HEK293 (cell line): ENCODE measurements around the gene TRPM5.

ENCODE experiments used
- CTCF ChIA-PET: fragments of 350-600 bp; formaldehyde crosslinking; extraction: SDS; loops from one replicate; lab custom pipeline; 2021; ENCODE audit warnings: antibody characterized with exemption; lab: Yijun Ruan, JAX
- POLR2A ChIA-PET: fragments of 300-600 bp; formaldehyde crosslinking; extraction: SDS; loops from one replicate; lab custom pipeline; 2020; ENCODE audit warnings: antibody characterized with exemption, inconsistent platforms; lab: Yijun Ruan, JAX
- H3K27ac ChIP-seq: fragments of 200-500 bp; sonication (Bioruptor generic); 2 replicates; pipeline ENCODE4 v1.5.1; 2014; ENCODE audit warnings: low read depth, low read length, control low read depth, inconsistent platforms; ENCODE audit errors: extremely low read depth
- H3K36me3 ChIP-seq, 2 experiments: fragments of 200-500 bp in 1 of 2; sonication (Bioruptor generic) in 1 of 2; 1 replicate in 1 of 2; 2 replicates in 1 of 2; pipeline ENCODE4 v1.5.1; 2014 to 2017; ENCODE audit warnings: inconsistent platforms in 2 of 2, low read length in 2 of 2; ENCODE audit not compliant: control insufficient read depth in 2 of 2, insufficient read depth in 1 of 2
- H3K4me1 ChIP-seq: fragments of 200-500 bp; sonication (Bioruptor generic); 2 replicates; pipeline ENCODE4 v1.5.1; 2014; ENCODE audit warnings: mild to moderate bottlenecking, low read length, inconsistent platforms; ENCODE audit not compliant: control insufficient read depth, insufficient read depth
- H3K4me3 ChIP-seq: 2 replicates; pipeline ENCODE4 v1.5.1; 2011; ENCODE audit warnings: low read depth, mild to moderate bottlenecking, control low read depth, low read length, moderate library complexity
- H3K9me3 ChIP-seq: fragments of 200-500 bp; sonication (Bioruptor generic); 2 replicates; pipeline ENCODE4 v1.5.1; 2014; ENCODE audit warnings: low read depth, low read length, inconsistent platforms; ENCODE audit not compliant: control insufficient read depth, insufficient read depth
- BCL11B ChIP-seq: fragments of 450-650 bp; formaldehyde crosslinking; IDR thresholded peaks from 2 replicates; pipeline ENCODE4 v1.5.1; 2016; ENCODE audit warnings: low read depth, missing biosample characterization, missing genetic modification characterization
- FEZF1 ChIP-seq: fragments of 450-650 bp; formaldehyde crosslinking; IDR thresholded peaks from 2 replicates; pipeline ENCODE4 v1.5.1; 2016; ENCODE audit warnings: missing biosample characterization, missing genetic modification characterization
- OSR2 ChIP-seq: fragments of 450-650 bp; formaldehyde crosslinking; IDR thresholded peaks from 2 replicates; pipeline ENCODE4 v1.5.1; 2016; ENCODE audit warnings: missing biosample characterization, missing genetic modification characterization
- RBAK ChIP-seq: fragments of 450-650 bp; formaldehyde crosslinking; IDR thresholded peaks from 2 replicates; pipeline ENCODE4 v1.5.1; 2016; ENCODE audit warnings: missing biosample characterization, missing genetic modification characterization
- SP2 ChIP-seq: fragments of 450-650 bp; formaldehyde crosslinking; IDR thresholded peaks from 2 replicates; pipeline ENCODE4 v1.5.1; 2016; ENCODE audit warnings: missing biosample characterization, missing genetic modification characterization
- YY1 ChIP-seq: fragments of 450-650 bp; formaldehyde crosslinking; IDR thresholded peaks from 2 replicates; pipeline ENCODE4 v1.5.1; 2018; ENCODE audit warnings: missing biosample characterization, missing genetic modification characterization
- ZBTB1 ChIP-seq: fragments of 450-650 bp; formaldehyde crosslinking; IDR thresholded peaks from 2 replicates; pipeline ENCODE4 v1.5.1; 2016; ENCODE audit warnings: missing biosample characterization, missing genetic modification characterization
- ZBTB17 ChIP-seq: fragments of 450-650 bp; formaldehyde crosslinking; IDR thresholded peaks from 2 replicates; pipeline ENCODE4 v1.5.1; 2016; ENCODE audit warnings: missing biosample characterization, missing genetic modification characterization
- ZBTB48 ChIP-seq: fragments of 450-650 bp; formaldehyde crosslinking; IDR thresholded peaks from 2 replicates; pipeline ENCODE4 v1.5.1; 2016; ENCODE audit warnings: missing biosample characterization, missing genetic modification characterization
- ZBTB7A ChIP-seq: fragments of 450-650 bp; formaldehyde crosslinking; IDR thresholded peaks from 2 replicates; pipeline ENCODE4 v1.5.1; 2016; ENCODE audit warnings: low read depth, missing biosample characterization, missing genetic modification characterization
- ZNF2 ChIP-seq: fragments of 450-650 bp; formaldehyde crosslinking; IDR thresholded peaks from 2 replicates; pipeline ENCODE4 v1.5.1; 2016; ENCODE audit warnings: missing biosample characterization, missing genetic modification characterization
- ZNF335 ChIP-seq: fragments of 450-650 bp; formaldehyde crosslinking; conservative IDR thresholded peaks from 2 replicates; pipeline ENCODE4 v1.5.1; 2016; ENCODE audit warnings: missing biosample characterization, missing genetic modification characterization
- ZNF354C ChIP-seq: fragments of 450-650 bp; formaldehyde crosslinking; IDR thresholded peaks from 2 replicates; pipeline ENCODE4 v1.5.1; 2016; ENCODE audit warnings: missing biosample characterization, missing genetic modification characterization, low read depth, borderline replicate concordance
- ZNF426 ChIP-seq: fragments of 450-650 bp; formaldehyde crosslinking; IDR thresholded peaks from 2 replicates; pipeline ENCODE4 v1.5.1; 2017; ENCODE audit warnings: missing biosample characterization, missing genetic modification characterization, mild to moderate bottlenecking, inconsistent platforms, moderate library complexity
- ZNF433 ChIP-seq: fragments of 450-650 bp; formaldehyde crosslinking; IDR thresholded peaks from 2 replicates; pipeline ENCODE4 v1.5.1; 2016; ENCODE audit warnings: missing biosample characterization, missing genetic modification characterization, low read depth
- ZNF449 ChIP-seq: fragments of 450-650 bp; formaldehyde crosslinking; IDR thresholded peaks from 2 replicates; pipeline ENCODE4 v1.5.1; 2017; ENCODE audit warnings: missing biosample characterization, mild to moderate bottlenecking, missing genetic modification characterization, moderate library complexity
- ZNF473 ChIP-seq: fragments of 450-650 bp; formaldehyde crosslinking; IDR thresholded peaks from 2 replicates; pipeline ENCODE4 v1.5.1; 2017; ENCODE audit warnings: missing biosample characterization, missing genetic modification characterization
- ZNF514 ChIP-seq: fragments of 450-650 bp; formaldehyde crosslinking; IDR thresholded peaks from 2 replicates; pipeline ENCODE4 v1.5.1; 2016; ENCODE audit warnings: missing biosample characterization, missing genetic modification characterization
- ZNF530 ChIP-seq: fragments of 450-650 bp; formaldehyde crosslinking; IDR thresholded peaks from 2 replicates; pipeline ENCODE4 v1.5.1; 2016; ENCODE audit warnings: low read depth, missing biosample characterization, missing genetic modification characterization
- ZNF654 ChIP-seq: fragments of 450-650 bp; formaldehyde crosslinking; IDR thresholded peaks from 2 replicates; pipeline ENCODE4 v1.5.1; 2016; ENCODE audit warnings: low read depth, missing biosample characterization, missing genetic modification characterization
- ZNF660 ChIP-seq: fragments of 450-650 bp; IDR thresholded peaks from 2 replicates; pipeline ENCODE4 v1.5.1; 2018; ENCODE audit warnings: missing biosample characterization, mild to moderate bottlenecking, missing genetic modification characterization
- ZNF776 ChIP-seq: fragments of 450-650 bp; formaldehyde crosslinking; IDR thresholded peaks from 2 replicates; pipeline ENCODE4 v1.5.0; 2017; ENCODE audit warnings: missing biosample characterization, missing genetic modification characterization, borderline replicate concordance
- ZNF785 ChIP-seq: fragments of 450-650 bp; formaldehyde crosslinking; IDR thresholded peaks from 2 replicates; pipeline ENCODE4 v1.5.1; 2016; ENCODE audit warnings: missing biosample characterization, missing genetic modification characterization
- ZNF791 ChIP-seq: fragments of 450-650 bp; formaldehyde crosslinking; IDR thresholded peaks from 2 replicates; pipeline ENCODE4 v1.5.1; 2016; ENCODE audit warnings: missing biosample characterization, missing genetic modification characterization
- ZNF830 ChIP-seq: fragments of 450-650 bp; IDR thresholded peaks from 2 replicates; pipeline ENCODE4 v1.5.0; 2018; ENCODE audit warnings: missing biosample characterization, missing genetic modification characterization, low read depth, mild to moderate bottlenecking, moderate library complexity
- ZNF837 ChIP-seq: fragments of 450-650 bp; formaldehyde crosslinking; IDR thresholded peaks from 2 replicates; pipeline ENCODE4 v1.5.1; 2016; ENCODE audit warnings: missing biosample characterization, missing genetic modification characterization
- ZSCAN23 ChIP-seq: fragments of 450-650 bp; formaldehyde crosslinking; IDR thresholded peaks from 2 replicates; pipeline ENCODE4 v1.5.1; 2016; ENCODE audit warnings: missing biosample characterization, missing genetic modification characterization
- TF ChIP-seq, protein P1 (sequence below): fragments of 450-650 bp; formaldehyde crosslinking; conservative IDR thresholded peaks from 2 replicates; pipeline ENCODE4 v1.5.1; 2016; ENCODE audit warnings: low read depth, missing biosample characterization, missing genetic modification characterization

Gene TRPM5

GRCh38 chr11:2482204-2482603 lies 37.9 kb upstream of the TRPM5 start:
- no peaks in the 10 kb centered on the region for H3K36me3 ChIP-seq
- ChIA-PET POLR2A (no interaction called here), CTCF (no interaction called here)
- H3K4me3 ChIP-seq, result no peak overlapping the region
- no peak overlapping the region for H3K27ac ChIP-seq
- H3K4me1 ChIP-seq, result no peaks in the 10 kb centered on the region
- TF ChIP-seq ZNF354C (tag by site-specific recombination) (no peak), ZNF830 (tag by site-specific recombination) (no peak), ZSCAN23 (tag by site-specific recombination) (no peak), ZBTB48 (tag by site-specific recombination) (no peak), RBAK (no peak), ZNF660 (tag by site-specific recombination) (no peak), ZNF654 (tag by site-specific recombination) (no peak), ZNF426 (no peak), ZNF785 (no peak), ZBTB1 (tag by site-specific recombination) (no peak)
- H3K9me3 ChIP-seq, result no peaks in the 10 kb centered on the region

- Histone ChIP-seq H3K4me3 (no peak overlapping the region), H3K9me3 (no peaks in the 10 kb centered on the region), H3K36me3 (no peaks in the 10 kb centered on the region), H3K27ac (no peak overlapping the region), H3K4me1 (no peaks in the 10 kb centered on the region)
- ChIA-PET CTCF (no interaction called here), POLR2A (no interaction called here)
- no peak for TF ChIP-seq ZNF791 (tag by site-specific recombination)
- TF ChIP-seq RBAK, result no peak
- no peak for TF ChIP-seq ZNF449 (tag by site-specific recombination)
- TF ChIP-seq ZNF514 (tag by site-specific recombination), result no peak
- no peak for TF ChIP-seq ZNF335 (tag by site-specific recombination)
Measured at GRCh38 chr11:2481253-2481652, 36.9 kb upstream of the TRPM5 start.

DNA sequence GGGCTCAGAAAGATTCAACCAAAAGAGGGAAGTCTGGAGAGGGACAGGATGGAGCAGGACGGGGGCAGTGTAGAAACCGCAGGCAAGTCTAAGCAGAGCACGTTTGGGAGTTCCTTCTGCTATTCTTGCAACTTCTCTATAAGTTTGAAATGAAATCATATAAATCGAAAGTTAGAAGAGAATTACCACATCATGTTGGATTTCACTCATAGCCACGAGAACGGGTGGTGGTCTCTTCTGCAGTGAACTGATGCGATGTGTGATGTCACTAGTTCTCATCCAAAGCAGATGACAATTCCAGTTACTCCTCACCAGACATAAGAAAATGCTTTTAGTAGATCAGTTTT lies 36.5 kb upstream of the TRPM5 start:
- CTCF ChIA-PET, result no interaction called here
- H3K4me3 ChIP-seq, result no peak overlapping the region
- no peaks in the 10 kb centered on the region for H3K36me3 ChIP-seq
- no peaks in the 10 kb centered on the region for H3K4me1 ChIP-seq
- TF ChIP-seq ZNF776 (tag by site-specific recombination) (no peak), BCL11B (tag by site-specific recombination) (no peak), OSR2 (tag by site-specific recombination) (no peak), ZNF473 (no peak), YY1 (tag by site-specific recombination) (no peak), ZBTB7A (tag by site-specific recombination) (no peak), ZNF837 (tag by site-specific recombination) (no peak), ZNF433 (tag by site-specific recombination) (no peak), RBAK (no peak), ZNF2 (no peak), SP2 (tag by site-specific recombination) (no peak), ZNF530 (tag by site-specific recombination) (no peak), FEZF1 (no peak), ZBTB17 (no peak)
- TF ChIP-seq, protein P1, sequence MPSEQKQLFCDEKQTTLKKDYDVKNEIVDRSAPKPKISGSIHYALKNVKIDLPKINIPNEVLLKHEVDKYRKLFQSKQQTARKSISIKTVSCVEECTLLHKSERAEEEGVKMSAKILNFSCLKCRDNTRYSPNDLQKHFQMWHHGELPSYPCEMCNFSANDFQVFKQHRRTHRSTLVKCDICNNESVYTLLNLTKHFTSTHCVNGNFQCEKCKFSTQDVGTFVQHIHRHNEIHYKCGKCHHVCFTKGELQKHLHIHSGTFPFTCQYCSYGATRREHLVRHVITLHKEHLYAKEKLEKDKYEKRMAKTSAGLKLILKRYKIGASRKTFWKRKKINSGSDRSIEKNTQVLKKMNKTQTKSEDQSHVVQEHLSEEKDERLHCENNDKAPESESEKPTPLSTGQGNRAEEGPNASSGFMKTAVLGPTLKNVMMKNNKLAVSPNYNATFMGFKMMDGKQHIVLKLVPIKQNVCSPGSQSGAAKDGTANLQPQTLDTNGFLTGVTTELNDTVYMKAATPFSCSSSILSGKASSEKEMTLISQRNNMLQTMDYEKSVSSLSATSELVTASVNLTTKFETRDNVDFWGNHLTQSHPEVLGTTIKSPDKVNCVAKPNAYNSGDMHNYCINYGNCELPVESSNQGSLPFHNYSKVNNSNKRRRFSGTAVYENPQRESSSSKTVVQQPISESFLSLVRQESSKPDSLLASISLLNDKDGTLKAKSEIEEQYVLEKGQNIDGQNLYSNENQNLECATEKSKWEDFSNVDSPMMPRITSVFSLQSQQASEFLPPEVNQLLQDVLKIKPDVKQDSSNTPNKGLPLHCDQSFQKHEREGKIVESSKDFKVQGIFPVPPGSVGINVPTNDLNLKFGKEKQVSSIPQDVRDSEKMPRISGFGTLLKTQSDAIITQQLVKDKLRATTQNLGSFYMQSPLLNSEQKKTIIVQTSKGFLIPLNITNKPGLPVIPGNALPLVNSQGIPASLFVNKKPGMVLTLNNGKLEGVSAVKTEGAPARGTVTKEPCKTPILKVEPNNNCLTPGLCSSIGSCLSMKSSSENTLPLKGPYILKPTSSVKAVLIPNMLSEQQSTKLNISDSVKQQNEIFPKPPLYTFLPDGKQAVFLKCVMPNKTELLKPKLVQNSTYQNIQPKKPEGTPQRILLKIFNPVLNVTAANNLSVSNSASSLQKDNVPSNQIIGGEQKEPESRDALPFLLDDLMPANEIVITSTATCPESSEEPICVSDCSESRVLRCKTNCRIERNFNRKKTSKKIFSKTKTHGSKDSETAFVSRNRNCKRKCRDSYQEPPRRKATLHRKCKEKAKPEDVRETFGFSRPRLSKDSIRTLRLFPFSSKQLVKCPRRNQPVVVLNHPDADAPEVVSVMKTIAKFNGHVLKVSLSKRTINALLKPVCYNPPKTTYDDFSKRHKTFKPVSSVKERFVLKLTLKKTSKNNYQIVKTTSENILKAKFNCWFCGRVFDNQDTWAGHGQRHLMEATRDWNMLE (tag by site-specific recombination), result no peak
- no peaks in the 10 kb centered on the region for H3K9me3 ChIP-seq
- H3K27ac ChIP-seq, result no peak overlapping the region
- POLR2A ChIA-PET, result no interaction called here
